ENCODE measurements around the gene ZNF48.

GRCh38 chr16:30372038-30372712 lies 23.0 kb upstream of the ZNF48 start:
- TF ChIP-seq CTCF (IDR thresholded peaks at IDR 0.05; ENCODE audit: insufficient read depth, low read length, poor library complexity, severe bottlenecking) (no peak), EZH2phosphoT487 (conservative IDR thresholded peaks at IDR 0.05; ENCODE audit: low read length) (no peak)
